Skin epidermis (tissue), 12 donors: ENCODE data around the gene MST1R.

Experiments
- H3K27ac ChIP-seq, 21 experiments: fragments of 200-600 bp; sonication (generic) in 11 of 21; one replicate each; pipeline ENCODE4 v1.5.0; 2020; ENCODE audit warnings: mild to moderate bottlenecking in 3 of 21, inconsistent platforms in 2 of 21, moderate library complexity in 2 of 21
- H3K4me3 ChIP-seq, 7 experiments: fragments of 200-600 bp; sonication (generic) in 2 of 7; one replicate each; pipeline ENCODE4 v1.5.0; 2020; ENCODE audit warnings: inconsistent platforms in 2 of 7, mild to moderate bottlenecking in 2 of 7, moderate library complexity in 1 of 7

The MST1R gene

GRCh38 chr3:49845694-49846093 is 58.0 kb downstream of the MST1R start:
- no peak overlapping the region for H3K4me3 ChIP-seq
- no peak overlapping the region for H3K27ac ChIP-seq

- H3K27ac ChIP-seq = no peak overlapping the region
- H3K4me3 ChIP-seq = no peak overlapping the region
Measured at GRCh38 chr3:49844464-49845183, 59.0 kb downstream of the MST1R start.

GRCh38 chr3:49842843-49843517 is 60.7 kb downstream of the MST1R start:
- Histone ChIP-seq H3K4me3 (no peak overlapping the region), H3K27ac (no peak overlapping the region)

GRCh38 chr3:49841806-49842205 is 61.9 kb downstream of the MST1R start:
- Histone ChIP-seq H3K27ac (no peak overlapping the region), H3K4me3 (no peak overlapping the region)

GRCh38 chr3:49841126-49841696 is 62.5 kb downstream of the MST1R start:
- H3K4me3 ChIP-seq = no peak overlapping the region
- H3K27ac ChIP-seq = no peak overlapping the region

GRCh38 chr3:49840388-49840787 is 63.3 kb downstream of the MST1R start:
- Histone ChIP-seq H3K4me3 (no peak overlapping the region), H3K27ac (no peak overlapping the region)

- peak overlapping the region in 1 of 21 experiments; percentile 26 for H3K27ac ChIP-seq
- no peak overlapping the region for H3K4me3 ChIP-seq
Measured at GRCh38 chr3:49839193-49839809, 64.4 kb downstream of the MST1R start.
